NCI-H2029 (cell line): ENCODE measurements around the gene CLSTN3.
A peak's percentile ranks its signal among the peaks of the same experiment; 100 is the strongest.

Source experiments
- DNase-seq: peaks from one replicate; lab custom pipeline; 2025; lab: John Stamatoyannopoulos, UW

Gene CLSTN3

GRCh38 chr12:7129872-7130691 lies at the start of gene CLSTN3:
Gene CLSTN3 (plus strand): TSS chr12:7130371. CDS start chr12:7130649, 278 bp downstream.
- DNase-seq: peak; percentile 66

- no peak for DNase-seq
Measured at GRCh38 chr12:7081037-7081436, 49.1 kb upstream of the CLSTN3 start.

GRCh38 chr12:7083125-7083524 lies 47.0 kb upstream of the CLSTN3 start:
- DNase-seq: no peak

GRCh38 chr12:7089196-7089871 lies 40.8 kb upstream of the CLSTN3 start:
- no peak for DNase-seq

- no peak for DNase-seq
Measured at GRCh38 chr12:7090222-7090998, 39.8 kb upstream of the CLSTN3 start.

- no peak for DNase-seq
Measured at GRCh38 chr12:7091171-7091570, 39.0 kb upstream of the CLSTN3 start.

GRCh38 chr12:7091660-7092228 lies 38.4 kb upstream of the CLSTN3 start:
- no peak for DNase-seq

- DNase-seq: no peak
Measured at GRCh38 chr12:7092229-7092985, 37.8 kb upstream of the CLSTN3 start, which contains the start of gene C1R. Gene C1R (minus strand): TSS chr12:7092445. CDS start chr12:7092388, 57 bp downstream.

GRCh38 chr12:7092986-7093460 lies 37.1 kb upstream of the CLSTN3 start:
- no peak for DNase-seq

GRCh38 chr12:7093486-7093885 lies 36.7 kb upstream of the CLSTN3 start:
- no peak for DNase-seq

- DNase-seq: no peak
Measured at GRCh38 chr12:7093892-7094291, 36.3 kb upstream of the CLSTN3 start.

- no peak for DNase-seq
Measured at GRCh38 chr12:7096006-7096932, 33.9 kb upstream of the CLSTN3 start.

GRCh38 chr12:7096979-7097378 lies 33.2 kb upstream of the CLSTN3 start:
- peak; percentile 39 for DNase-seq

GRCh38 chr12:7099290-7099996 lies 30.7 kb upstream of the CLSTN3 start:
- no peak for DNase-seq

GRCh38 chr12:7100239-7100638 lies 29.9 kb upstream of the CLSTN3 start:
- DNase-seq: no peak

- DNase-seq: no peak
Measured at GRCh38 chr12:7101047-7101693, 29.0 kb upstream of the CLSTN3 start.

GRCh38 chr12:7101694-7102131 lies 28.5 kb upstream of the CLSTN3 start:
- DNase-seq: no peak

GRCh38 chr12:7102582-7102981 lies 27.6 kb upstream of the CLSTN3 start:
- no peak for DNase-seq
